DND-41 (cell line): ENCODE measurements around the gene NSMF.
"Not testable (repeated sequence)": the region's sequence is repeated elsewhere in the genome, so short reads cannot be mapped to it uniquely, and the experiment has no call there.

Experiments
- ATAC-seq: fragments of 200-7000 bp; cut with Tn5 transposase; 3 replicates; pipeline ENCODE4 v1.9.1; 2021; ENCODE audit warnings: low read depth; ENCODE audit not compliant: insufficient read depth
- DNase-seq: peaks from one replicate; pipeline ENCODE4 v3.0.0-alpha.2; 2020
- H2AFZ ChIP-seq: 2 replicates; pipeline ENCODE4 v1.6.0; 2012; ENCODE audit warnings: low read depth, low read length
- H3K27ac ChIP-seq: 2 replicates; pipeline ENCODE4 v1.5.1; 2012; ENCODE audit warnings: low read length, inconsistent platforms
- H3K27me3 ChIP-seq: fragments of 200-600 bp; sonication (generic); 2 replicates; pipeline ENCODE4 v1.6.0; 2012; ENCODE audit warnings: low read length, mild to moderate bottlenecking, inconsistent platforms; ENCODE audit not compliant: insufficient read depth, poor library complexity
- H3K36me3 ChIP-seq: 2 replicates; pipeline ENCODE4 v1.5.1; 2012; ENCODE audit warnings: low read length, inconsistent platforms; ENCODE audit not compliant: insufficient read depth
- H3K4me1 ChIP-seq: 2 replicates; pipeline ENCODE4 v1.5.1; 2012; ENCODE audit warnings: mild to moderate bottlenecking, low read length; ENCODE audit not compliant: insufficient read depth
- H3K4me2 ChIP-seq: 2 replicates; pipeline ENCODE4 v1.6.0; 2012; ENCODE audit warnings: mild to moderate bottlenecking, moderate library complexity, low read length, inconsistent platforms; ENCODE audit not compliant: insufficient read depth
- H3K4me3 ChIP-seq, 2 experiments: fragments of 200-600 bp in 1 of 2; shearing (Covaris generic) in 1 of 2; 2 replicates each; pipeline ENCODE4 v1.5.1; 2012 to 2016; ENCODE audit warnings: inconsistent platforms in 2 of 2, low read length in 2 of 2, mild to moderate bottlenecking in 2 of 2, low read depth in 1 of 2, moderate library complexity in 1 of 2
- H3K79me2 ChIP-seq: 2 replicates; pipeline ENCODE4 v1.6.0; 2012; ENCODE audit warnings: low read length, inconsistent platforms; ENCODE audit not compliant: insufficient read depth
- H3K9ac ChIP-seq: 2 replicates; pipeline ENCODE4 v1.6.0; 2012; ENCODE audit warnings: low read depth, mild to moderate bottlenecking, inconsistent platforms, low read length, moderate library complexity
- H3K9me3 ChIP-seq: 2 replicates; pipeline ENCODE4 v1.5.1; 2012; ENCODE audit warnings: low read length, moderate library complexity, mild to moderate bottlenecking, inconsistent platforms; ENCODE audit not compliant: insufficient read depth, severe bottlenecking
- H4K20me1 ChIP-seq: 2 replicates; pipeline ENCODE4 v1.6.0; 2012; ENCODE audit warnings: low read length; ENCODE audit not compliant: insufficient read depth
- CTCF ChIP-seq: IDR thresholded peaks from 2 replicates; pipeline ENCODE4 v1.5.1; 2012; ENCODE audit warnings: borderline replicate concordance, low read length, moderate library complexity, mild to moderate bottlenecking; ENCODE audit not compliant: poor library complexity, severe bottlenecking; ENCODE audit errors: extremely low read depth
- EZH2 ChIP-seq: IDR thresholded peaks from 3 replicates; pipeline ENCODE4 v1.6.1; 2012; ENCODE audit warnings: borderline replicate concordance, low read depth, mild to moderate bottlenecking, moderate library complexity, low read length, inconsistent platforms; ENCODE audit not compliant: severe bottlenecking

NSMF gene

GRCh38 chr9:137467161-137467581 is 8.0 kb upstream of the NSMF start:
- no peak for TF ChIP-seq CTCF
- TF ChIP-seq EZH2 = no peak
- DNase-seq = no peak
- H3K79me2 ChIP-seq = no peaks in the 10 kb centered on the region
- H3K27me3 ChIP-seq = peaks cover 9% of the 10 kb centered on the region
- no peak overlapping the region for H2AFZ ChIP-seq
- H3K4me3 ChIP-seq = no peak overlapping the region
- H3K27ac ChIP-seq = no peak overlapping the region
- H3K4me1 ChIP-seq = peaks cover 30% of the 10 kb centered on the region
- ATAC-seq = no peak
- peaks cover 23% of the 10 kb centered on the region for H4K20me1 ChIP-seq
- no peak overlapping the region for H3K4me2 ChIP-seq
- H3K9ac ChIP-seq = no peak overlapping the region
- no peaks in the 10 kb centered on the region for H3K9me3 ChIP-seq
- no peaks in the 10 kb centered on the region for H3K36me3 ChIP-seq

GRCh38 chr9:137466389-137467085 is 7.4 kb upstream of the NSMF start:
- not testable (repeated sequence) for H3K36me3 ChIP-seq, DNase-seq, ATAC-seq, H3K79me2 ChIP-seq, H3K27ac ChIP-seq, H3K4me3 ChIP-seq, H2AFZ ChIP-seq, H3K9ac ChIP-seq, H3K4me2 ChIP-seq, H3K9me3 ChIP-seq
- Histone ChIP-seq H4K20me1 (peaks cover 28% of the 10 kb centered on the region), H3K4me1 (peaks cover 34% of the 10 kb centered on the region), H3K27me3 (peaks cover 11% of the 10 kb centered on the region)

- H3K4me3 ChIP-seq = no peak overlapping the region
- H3K79me2 ChIP-seq = no peaks in the 10 kb centered on the region
- H3K36me3 ChIP-seq = no peaks in the 10 kb centered on the region
- H3K4me1 ChIP-seq = peaks cover 30% of the 10 kb centered on the region
- H3K9me3 ChIP-seq = no peaks in the 10 kb centered on the region
- H3K9ac ChIP-seq = no peak overlapping the region
- no peak for DNase-seq
- H4K20me1 ChIP-seq = peaks cover 35% of the 10 kb centered on the region
- no peak for ATAC-seq
- H3K27me3 ChIP-seq = peaks cover 11% of the 10 kb centered on the region
- no peak overlapping the region for H2AFZ ChIP-seq
- no peak for TF ChIP-seq CTCF
- no peak for TF ChIP-seq EZH2
- H3K4me2 ChIP-seq = no peak overlapping the region
- no peak overlapping the region for H3K27ac ChIP-seq
Measured at GRCh38 chr9:137465720-137466388, 6.7 kb upstream of the NSMF start.

- Histone ChIP-seq H3K9ac (no peak overlapping the region), H3K4me2 (no peak overlapping the region), H3K4me1 (peaks cover 23% of the 10 kb centered on the region), H3K27ac (no peak overlapping the region), H3K4me3 (no peak overlapping the region), H3K79me2 (no peaks in the 10 kb centered on the region), H4K20me1 (peaks cover 42% of the 10 kb centered on the region), H2AFZ (no peak overlapping the region), H3K9me3 (no peaks in the 10 kb centered on the region), H3K36me3 (no peaks in the 10 kb centered on the region), H3K27me3 (peaks cover 11% of the 10 kb centered on the region)
- DNase-seq (no peak), ATAC-seq (no peak)
- TF ChIP-seq CTCF = no peak
- no peak for TF ChIP-seq EZH2
Measured at GRCh38 chr9:137465000-137465719, 6.0 kb upstream of the NSMF start.
